SK-N-SH (cell line): ENCODE data around the gene PRR33.

ENCODE experiments used
- EZH2phosphoT487 ChIP-seq: fragments of 200-600 bp; sonication (generic); IDR thresholded peaks from 2 replicates; pipeline ENCODE4 v1.6.1; 2017; ENCODE audit warnings: low read depth, mixed run types, mild to moderate bottlenecking, antibody characterized with exemption, moderate library complexity, borderline replicate concordance
- NRF1 ChIP-seq: IDR thresholded peaks from 2 replicates; pipeline ENCODE4 v1.6.1; 2012; ENCODE audit warnings: low read depth, mild to moderate bottlenecking, low read length
- POLR2AphosphoS5 ChIP-seq: IDR thresholded peaks from 2 replicates; pipeline ENCODE4 v1.6.1; 2012; ENCODE audit warnings: low read depth, low read length
- RXRA ChIP-seq: IDR thresholded peaks from 2 replicates; pipeline ENCODE4 v1.4.0; 2012; ENCODE audit warnings: low read depth, mild to moderate bottlenecking, borderline replicate concordance
- SIN3A ChIP-seq: IDR thresholded peaks from 2 replicates; pipeline ENCODE4 v1.6.1; 2012; ENCODE audit warnings: low read depth, mild to moderate bottlenecking, low read length, moderate library complexity, borderline replicate concordance
- SMC3 ChIP-seq: IDR thresholded peaks from 2 replicates; pipeline ENCODE4 v1.6.1; 2012; ENCODE audit warnings: low read depth, low read length, improper control_type of control experiment
- TF ChIP-seq, protein P1 (sequence below): fragments of 200-600 bp; sonication (generic); IDR thresholded peaks from 2 replicates; pipeline ENCODE4 v1.6.1; 2017; ENCODE audit warnings: antibody characterized with exemption, mild to moderate bottlenecking, moderate library complexity
- TF ChIP-seq, protein P2 (sequence below): IDR thresholded peaks from 2 replicates; pipeline ENCODE4 v1.4.0; 2012; ENCODE audit warnings: low read depth, borderline replicate concordance

DNA sequence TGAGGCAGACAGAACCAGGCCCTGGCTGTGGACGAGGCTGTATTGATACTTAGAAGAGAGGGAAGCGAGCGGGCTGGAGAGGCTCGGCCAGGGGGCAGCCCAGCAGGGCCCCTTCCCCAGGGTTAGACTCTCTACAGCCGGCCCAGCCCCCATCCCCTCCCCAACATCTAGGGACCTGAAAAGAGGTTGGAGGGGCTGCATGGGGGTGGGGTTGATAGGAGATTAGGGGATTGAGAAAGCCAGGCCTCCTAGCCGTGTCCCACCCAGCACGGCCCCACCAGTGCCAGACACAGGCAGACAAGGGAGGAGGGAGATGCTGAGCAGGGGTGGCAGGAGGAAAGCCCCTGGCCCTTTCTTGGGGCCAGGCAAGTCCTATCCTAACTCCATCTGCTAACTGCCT, 33.1 kb downstream of the PRR33 start:
- TF ChIP-seq, protein P1, sequence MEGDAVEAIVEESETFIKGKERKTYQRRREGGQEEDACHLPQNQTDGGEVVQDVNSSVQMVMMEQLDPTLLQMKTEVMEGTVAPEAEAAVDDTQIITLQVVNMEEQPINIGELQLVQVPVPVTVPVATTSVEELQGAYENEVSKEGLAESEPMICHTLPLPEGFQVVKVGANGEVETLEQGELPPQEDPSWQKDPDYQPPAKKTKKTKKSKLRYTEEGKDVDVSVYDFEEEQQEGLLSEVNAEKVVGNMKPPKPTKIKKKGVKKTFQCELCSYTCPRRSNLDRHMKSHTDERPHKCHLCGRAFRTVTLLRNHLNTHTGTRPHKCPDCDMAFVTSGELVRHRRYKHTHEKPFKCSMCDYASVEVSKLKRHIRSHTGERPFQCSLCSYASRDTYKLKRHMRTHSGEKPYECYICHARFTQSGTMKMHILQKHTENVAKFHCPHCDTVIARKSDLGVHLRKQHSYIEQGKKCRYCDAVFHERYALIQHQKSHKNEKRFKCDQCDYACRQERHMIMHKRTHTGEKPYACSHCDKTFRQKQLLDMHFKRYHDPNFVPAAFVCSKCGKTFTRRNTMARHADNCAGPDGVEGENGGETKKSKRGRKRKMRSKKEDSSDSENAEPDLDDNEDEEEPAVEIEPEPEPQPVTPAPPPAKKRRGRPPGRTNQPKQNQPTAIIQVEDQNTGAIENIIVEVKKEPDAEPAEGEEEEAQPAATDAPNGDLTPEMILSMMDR: no peak
- no peak for TF ChIP-seq POLR2AphosphoS5
- TF ChIP-seq, protein P2, sequence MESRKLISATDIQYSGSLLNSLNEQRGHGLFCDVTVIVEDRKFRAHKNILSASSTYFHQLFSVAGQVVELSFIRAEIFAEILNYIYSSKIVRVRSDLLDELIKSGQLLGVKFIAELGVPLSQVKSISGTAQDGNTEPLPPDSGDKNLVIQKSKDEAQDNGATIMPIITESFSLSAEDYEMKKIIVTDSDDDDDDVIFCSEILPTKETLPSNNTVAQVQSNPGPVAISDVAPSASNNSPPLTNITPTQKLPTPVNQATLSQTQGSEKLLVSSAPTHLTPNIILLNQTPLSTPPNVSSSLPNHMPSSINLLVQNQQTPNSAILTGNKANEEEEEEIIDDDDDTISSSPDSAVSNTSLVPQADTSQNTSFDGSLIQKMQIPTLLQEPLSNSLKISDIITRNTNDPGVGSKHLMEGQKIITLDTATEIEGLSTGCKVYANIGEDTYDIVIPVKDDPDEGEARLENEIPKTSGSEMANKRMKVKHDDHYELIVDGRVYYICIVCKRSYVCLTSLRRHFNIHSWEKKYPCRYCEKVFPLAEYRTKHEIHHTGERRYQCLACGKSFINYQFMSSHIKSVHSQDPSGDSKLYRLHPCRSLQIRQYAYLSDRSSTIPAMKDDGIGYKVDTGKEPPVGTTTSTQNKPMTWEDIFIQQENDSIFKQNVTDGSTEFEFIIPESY: no peak
- TF ChIP-seq SIN3A: no peak
- TF ChIP-seq EZH2phosphoT487: no peak
- TF ChIP-seq RXRA: no peak
- TF ChIP-seq NRF1: no peak
- no peak for TF ChIP-seq SMC3
